Osteoblast (primary cell): Measurements from ENCODE around the gene PRADC1. TPM values are rescaled to one million over a fixed set of nuclear protein-coding genes. Genes with fewer than 3 reads are reported as not detected.

Source experiments
- DNase-seq: peaks from one replicate; pipeline ENCODE4 v3.0.0; 2011; ENCODE audit warnings: low spot score, mixed read lengths; ENCODE audit not compliant: insufficient read length; ENCODE audit errors: missing footprints
- H2AFZ ChIP-seq: 2 replicates; pipeline ENCODE4 v1.6.0; 2011; ENCODE audit warnings: mild to moderate bottlenecking, low read length
- H3K27ac ChIP-seq: 2 replicates; pipeline ENCODE4 v1.5.1; 2011; ENCODE audit warnings: mild to moderate bottlenecking, low read depth, low read length, moderate library complexity
- H3K27me3 ChIP-seq: 2 replicates; pipeline ENCODE4 v1.6.0; 2012; ENCODE audit warnings: mild to moderate bottlenecking, control low read depth, inconsistent platforms, low read length, moderate library complexity; ENCODE audit not compliant: insufficient read depth
- H3K36me3 ChIP-seq: 2 replicates; pipeline ENCODE4 v1.5.1; 2011; ENCODE audit warnings: mild to moderate bottlenecking, low read length, control low read depth, moderate library complexity; ENCODE audit not compliant: insufficient read depth
- H3K4me1 ChIP-seq: 2 replicates; pipeline ENCODE4 v1.5.1; 2011; ENCODE audit warnings: mild to moderate bottlenecking, low read length, control low read depth, moderate library complexity; ENCODE audit not compliant: insufficient read depth
- H3K4me2 ChIP-seq: 2 replicates; pipeline ENCODE4 v1.6.0; 2011; ENCODE audit warnings: mild to moderate bottlenecking, low read length; ENCODE audit not compliant: insufficient read depth
- H3K4me3 ChIP-seq: fragments of 200-600 bp; sonication (generic); 3 replicates; pipeline ENCODE4 v1.5.1; 2012; ENCODE audit warnings: mild to moderate bottlenecking, low read length, inconsistent platforms; ENCODE audit not compliant: insufficient read depth
- H3K79me2 ChIP-seq: 2 replicates; pipeline ENCODE4 v1.6.0; 2012; ENCODE audit warnings: mild to moderate bottlenecking, low read length, control low read depth, inconsistent platforms; ENCODE audit not compliant: insufficient read depth
- H3K9me3 ChIP-seq: 2 replicates; pipeline ENCODE4 v1.5.1; 2011; ENCODE audit warnings: low read depth, low read length, control low read depth
- H4K20me1 ChIP-seq: 2 replicates; pipeline ENCODE4 v1.6.0; 2012; ENCODE audit warnings: mild to moderate bottlenecking, low read length, control low read depth; ENCODE audit not compliant: insufficient read depth
- CTCF ChIP-seq: IDR thresholded peaks from 2 replicates; pipeline ENCODE4 v1.5.1; 2011; ENCODE audit warnings: mild to moderate bottlenecking, low read depth, low read length, moderate library complexity; ENCODE audit errors: extremely low read depth
- total RNA-seq: library from RNA; depleted of rRNA; stranded (reverse); fragments of >200 nt; gene quantifications from 2 replicates; pipeline ENCODE4 v1.2.3, GENCODE V29; 2012

The PRADC1 gene
- total RNA-seq, 1 donor: 15.9 TPM

DNA sequence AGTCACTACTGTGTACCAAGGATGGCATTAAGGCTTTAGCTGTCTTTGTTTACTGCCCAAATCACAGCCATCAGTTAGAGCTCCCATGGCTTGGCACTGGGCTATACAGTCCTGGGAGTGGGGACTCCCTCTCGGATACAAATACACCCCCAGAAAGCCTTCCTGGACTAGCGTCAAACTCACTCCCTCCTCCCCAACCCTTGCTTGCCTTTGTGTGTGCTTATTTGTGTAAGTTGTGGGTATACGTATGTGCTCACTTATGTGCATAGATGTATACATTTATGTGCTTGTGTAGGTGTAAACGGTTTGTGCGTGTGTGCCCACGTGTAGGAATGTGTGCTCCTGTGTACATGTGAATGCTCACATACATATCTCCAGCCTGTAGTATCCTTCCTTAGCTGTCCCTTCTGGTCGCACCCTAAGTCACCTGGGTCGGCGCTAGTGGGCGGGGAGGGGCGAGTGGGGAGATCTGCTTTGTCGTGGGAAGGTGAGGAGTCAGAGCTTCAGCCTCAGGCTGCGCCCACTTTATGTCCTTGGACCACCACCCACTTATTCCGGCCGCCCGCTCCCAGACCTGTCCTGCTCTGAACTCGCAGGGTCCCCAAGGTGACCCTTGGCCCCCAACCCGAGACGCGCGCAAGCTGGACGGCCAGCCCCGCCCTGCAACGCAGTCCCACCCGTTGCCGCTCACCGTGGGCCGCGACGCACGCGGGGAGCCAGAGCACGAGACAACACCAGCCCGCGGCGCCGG lies 461 bp downstream of the PRADC1 start:
- Histone ChIP-seq H2AFZ (peak overlapping the region; percentile 94), H3K4me3 (peak overlapping the region; percentile 88), H3K27me3 (no peaks in the 10 kb centered on the region), H3K4me1 (peaks cover 24% of the 10 kb centered on the region), H3K4me2 (peak overlapping the region; percentile 100), H4K20me1 (peaks cover 32% of the 10 kb centered on the region), H3K27ac (peak overlapping the region; percentile 53), H3K36me3 (peaks cover 18% of the 10 kb centered on the region), H3K9me3 (no peaks in the 10 kb centered on the region), H3K79me2 (peaks cover 42% of the 10 kb centered on the region)
- TF ChIP-seq CTCF: no peak
- DNase-seq: peak; percentile 66

GRCh38 chr2:73228631-73229030 lies 4.4 kb downstream of the PRADC1 start:
- no peak overlapping the region for H3K27ac ChIP-seq
- H3K4me3 ChIP-seq: no peak overlapping the region
- no peaks in the 10 kb centered on the region for H3K27me3 ChIP-seq
- no peaks in the 10 kb centered on the region for H3K9me3 ChIP-seq
- no peak overlapping the region for H3K4me2 ChIP-seq
- H4K20me1 ChIP-seq: no peaks in the 10 kb centered on the region
- H3K36me3 ChIP-seq: peaks cover 15% of the 10 kb centered on the region
- H2AFZ ChIP-seq: no peak overlapping the region
- TF ChIP-seq CTCF: no peak
- H3K4me1 ChIP-seq: peaks cover 8% of the 10 kb centered on the region
- H3K79me2 ChIP-seq: peaks cover 7% of the 10 kb centered on the region
- DNase-seq: no peak

DNA sequence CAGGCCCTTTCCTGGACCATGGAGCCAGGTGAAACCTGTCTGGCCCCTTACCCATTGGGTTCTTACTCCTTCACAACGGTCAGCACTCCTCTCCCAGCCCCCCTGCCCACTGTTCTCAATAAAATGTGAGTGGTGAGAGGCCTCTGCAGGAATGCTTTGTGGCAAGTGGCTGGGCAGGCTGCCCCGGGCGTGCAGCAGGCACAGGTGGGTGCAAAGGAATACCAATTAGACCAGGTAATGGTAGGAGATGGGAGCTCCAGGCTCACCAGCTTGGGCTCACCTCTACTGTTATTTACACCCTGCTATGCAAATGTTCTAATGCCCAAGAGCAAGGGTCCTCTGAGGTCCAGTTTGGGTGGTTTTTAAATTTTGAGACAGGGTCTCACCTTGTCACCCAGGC lies 6.0 kb downstream of the PRADC1 start:
- Histone ChIP-seq H3K79me2 (no peaks in the 10 kb centered on the region), H3K27me3 (no peaks in the 10 kb centered on the region), H3K4me3 (no peak overlapping the region), H3K4me1 (no peaks in the 10 kb centered on the region), H2AFZ (no peak overlapping the region), H3K9me3 (no peaks in the 10 kb centered on the region), H3K27ac (no peak overlapping the region), H3K4me2 (no peak overlapping the region), H4K20me1 (no peaks in the 10 kb centered on the region), H3K36me3 (peaks cover 19% of the 10 kb centered on the region)
- TF ChIP-seq CTCF: no peak
- DNase-seq: peak; percentile 32

DNA sequence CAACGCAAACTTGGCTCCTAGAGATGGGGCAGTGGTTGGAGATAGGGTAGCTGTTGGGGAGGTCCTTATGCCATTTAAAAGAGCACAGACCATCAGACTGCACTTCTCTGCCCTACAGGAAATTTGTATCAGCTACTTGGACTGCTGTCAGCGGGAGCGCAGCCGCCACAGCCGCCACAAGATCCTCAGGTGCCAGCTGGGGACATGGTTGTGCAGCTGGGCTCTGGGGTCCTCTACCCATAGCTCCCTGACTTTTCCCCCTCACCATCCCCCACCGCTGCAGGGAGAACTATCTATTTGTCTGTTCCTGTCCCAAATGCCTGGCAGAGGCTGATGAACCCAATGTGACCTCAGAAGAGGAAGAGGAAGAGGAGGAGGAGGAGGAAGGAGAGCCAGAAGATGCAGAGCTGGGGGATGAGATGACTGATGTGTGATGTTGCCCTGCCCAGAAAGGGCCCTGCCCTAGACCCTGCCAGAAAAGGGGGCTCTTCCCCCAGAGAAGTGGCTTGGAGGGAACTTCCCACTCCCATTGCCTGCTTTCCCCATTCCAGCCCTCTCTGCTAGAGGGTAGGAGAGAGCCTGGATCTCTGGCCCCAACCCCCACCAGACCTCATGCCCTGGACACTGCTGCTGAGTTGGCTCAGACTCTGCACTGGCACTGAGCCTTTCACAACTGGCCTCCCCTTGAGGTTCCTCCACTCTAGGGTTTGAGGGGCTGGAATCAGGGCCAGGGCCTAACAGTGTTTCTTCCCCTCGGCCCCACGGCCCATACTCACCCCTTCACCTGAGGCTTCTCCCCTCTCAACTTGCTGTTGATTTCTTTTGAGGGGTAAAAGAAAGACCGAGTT lies 7.3 kb downstream of the PRADC1 start:
- Histone ChIP-seq H3K27ac (no peak overlapping the region), H3K4me2 (no peak overlapping the region), H4K20me1 (no peaks in the 10 kb centered on the region), H3K27me3 (no peaks in the 10 kb centered on the region), H3K4me3 (no peak overlapping the region), H3K79me2 (no peaks in the 10 kb centered on the region), H3K36me3 (peaks cover 27% of the 10 kb centered on the region), H3K9me3 (no peaks in the 10 kb centered on the region), H2AFZ (no peak overlapping the region), H3K4me1 (no peaks in the 10 kb centered on the region)
- no peak for TF ChIP-seq CTCF
- peak; percentile 50 for DNase-seq
